Suprapubic skin (tissue), 4 donors: Measurements from ENCODE around the gene KCNH1.

ENCODE experiments used
- CTCF ChIP-seq, 2 donors: fragments of 200-600 bp in 1 of 2; fragments of 450-650 bp in 1 of 2; sonication (generic) in 1 of 2; IDR thresholded peaks; one replicate each; pipeline ENCODE4 v1.5.1; 2016 to 2019; ENCODE audit warnings: antibody characterized with exemption in 2 of 2, mild to moderate bottlenecking in 1 of 2, moderate library complexity in 1 of 2
- EP300 ChIP-seq: sonication (generic); formaldehyde crosslinking; IDR thresholded peaks from one replicate; pipeline ENCODE4 v1.6.1; 2017; ENCODE audit warnings: antibody characterized with exemption
- POLR2A ChIP-seq, 2 donors: fragments of 450-650 bp; IDR thresholded peaks; one replicate each; pipeline ENCODE4 v1.6.1; 2017; ENCODE audit warnings: antibody characterized with exemption in 2 of 2, mild to moderate bottlenecking in 2 of 2, moderate library complexity in 2 of 2
- POLR2AphosphoS5 ChIP-seq, 3 donors: sonication (generic); formaldehyde crosslinking; IDR thresholded peaks; one replicate each; pipeline ENCODE4 v1.6.1; 2017; ENCODE audit warnings: antibody characterized with exemption in 3 of 3

- TF ChIP-seq EP300 (no peak), POLR2AphosphoS5 (IDR thresholded peaks at IDR 0.05) (no peak), CTCF (IDR thresholded peaks at IDR 0.05) (no peak), POLR2A (IDR thresholded peaks at IDR 0.05) (no peak)
Measured at GRCh38 chr1:210684466-210685294, 449.3 kb downstream of the KCNH1 start.
